Right atrium auricular region (tissue), 2 donors: ENCODE results near the gene TIGD1. TPM values are rescaled to one million over a fixed set of nuclear protein-coding genes. Genes with fewer than 3 reads are reported as not detected.
"Not testable (repeated sequence)": the region's sequence is repeated elsewhere in the genome, so short reads cannot be mapped to it uniquely, and the experiment has no call there.

Source experiments
- DNase-seq: peaks from one replicate; pipeline ENCODE4 v3.0.0-alpha.2; 2019; ENCODE audit warnings: low spot score
- H3K27ac ChIP-seq, 2 donors: fragments of 200-600 bp; sonication (generic); 1 replicate in 1 of 2; 2 replicates in 1 of 2; pipeline ENCODE4 v1.5.1; 2016 to 2019
- H3K27me3 ChIP-seq, 2 donors: fragments of 200-600 bp; sonication (generic); one replicate each; pipeline versions ENCODE4 v1.5.1 to v1.6.0; 2017 to 2019
- H3K36me3 ChIP-seq: fragments of 200-600 bp; sonication (generic); one replicate; pipeline ENCODE4 v1.5.1; 2016
- H3K4me1 ChIP-seq, 2 donors: fragments of 200-600 bp; sonication (generic); one replicate each; pipeline versions ENCODE4 v1.5.1 to v1.6.0; 2017 to 2019
- H3K4me3 ChIP-seq, 2 donors: fragments of 200-600 bp; sonication (generic); 1 replicate in 1 of 2; 2 replicates in 1 of 2; pipeline ENCODE4 v1.5.1; 2017 to 2019; ENCODE audit warnings: mild to moderate bottlenecking in 1 of 2, moderate library complexity in 1 of 2
- H3K9me3 ChIP-seq, 2 donors: fragments of 200-600 bp; sonication (generic); one replicate each; pipeline ENCODE4 v1.5.1; 2019
- total RNA-seq, 2 donors: library from RNA; depleted of rRNA; stranded (reverse); fragments of >200 nt; gene quantifications; one replicate each; pipeline ENCODE4 v1.1.0, GENCODE V29; 2016
- TF ChIP-seq, protein P1 (sequence below), 2 donors: fragments of 200-600 bp; sonication (generic); IDR thresholded peaks; one replicate each; pipeline ENCODE4 v1.5.1; 2019; ENCODE audit warnings: antibody characterized with exemption in 2 of 2

TIGD1 gene
- total RNA-seq, 2 donors from 2014 or later = 1.7 to 2.0 TPM

DNA sequence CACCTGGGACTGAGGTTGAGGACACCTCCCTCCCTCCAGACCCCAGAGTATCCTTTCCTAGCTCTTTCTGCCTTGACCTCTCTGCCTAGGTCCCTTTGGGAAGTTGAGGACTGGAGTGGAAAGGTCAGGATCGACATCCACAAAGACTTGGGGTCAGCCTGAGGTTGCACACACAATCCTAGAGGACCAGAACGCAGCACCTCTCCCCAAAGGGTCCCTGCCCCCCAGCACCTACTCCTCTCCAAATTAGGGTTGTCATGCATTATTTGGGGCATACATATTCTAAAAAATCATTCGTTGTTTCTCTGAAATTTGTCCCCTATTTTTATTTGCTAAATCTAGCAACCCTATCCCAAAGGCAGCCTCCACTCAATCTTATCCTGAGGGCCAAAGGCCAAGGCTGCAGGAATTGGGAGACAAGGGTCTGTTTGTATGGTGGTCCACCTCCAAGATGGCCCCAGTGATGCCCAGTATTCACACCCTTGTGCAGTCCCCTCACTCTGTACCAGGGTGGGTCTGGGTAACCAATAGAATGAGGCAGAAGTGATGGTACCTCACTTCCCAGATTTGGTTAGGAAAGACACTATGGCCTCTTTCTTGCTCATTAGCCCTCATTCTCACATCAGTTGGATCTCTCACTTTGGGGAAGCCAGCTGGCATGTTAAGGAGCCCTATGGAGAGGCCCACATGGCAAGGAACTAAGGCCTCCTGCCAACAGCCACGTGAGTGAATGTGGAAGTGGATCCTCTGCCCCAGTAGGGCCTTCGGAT is 14.4 kb downstream of the TIGD1 start:
- TF ChIP-seq, protein P1, sequence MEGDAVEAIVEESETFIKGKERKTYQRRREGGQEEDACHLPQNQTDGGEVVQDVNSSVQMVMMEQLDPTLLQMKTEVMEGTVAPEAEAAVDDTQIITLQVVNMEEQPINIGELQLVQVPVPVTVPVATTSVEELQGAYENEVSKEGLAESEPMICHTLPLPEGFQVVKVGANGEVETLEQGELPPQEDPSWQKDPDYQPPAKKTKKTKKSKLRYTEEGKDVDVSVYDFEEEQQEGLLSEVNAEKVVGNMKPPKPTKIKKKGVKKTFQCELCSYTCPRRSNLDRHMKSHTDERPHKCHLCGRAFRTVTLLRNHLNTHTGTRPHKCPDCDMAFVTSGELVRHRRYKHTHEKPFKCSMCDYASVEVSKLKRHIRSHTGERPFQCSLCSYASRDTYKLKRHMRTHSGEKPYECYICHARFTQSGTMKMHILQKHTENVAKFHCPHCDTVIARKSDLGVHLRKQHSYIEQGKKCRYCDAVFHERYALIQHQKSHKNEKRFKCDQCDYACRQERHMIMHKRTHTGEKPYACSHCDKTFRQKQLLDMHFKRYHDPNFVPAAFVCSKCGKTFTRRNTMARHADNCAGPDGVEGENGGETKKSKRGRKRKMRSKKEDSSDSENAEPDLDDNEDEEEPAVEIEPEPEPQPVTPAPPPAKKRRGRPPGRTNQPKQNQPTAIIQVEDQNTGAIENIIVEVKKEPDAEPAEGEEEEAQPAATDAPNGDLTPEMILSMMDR (IDR thresholded peaks at IDR 0.05) = no peak
- H3K27ac ChIP-seq = no peak overlapping the region
- H3K27me3 ChIP-seq = no peaks in the 10 kb centered on the region
- H3K4me3 ChIP-seq = no peak overlapping the region
- no peaks in the 10 kb centered on the region for H3K36me3 ChIP-seq
- H3K4me1 ChIP-seq = peaks cover 0 to 4% of the 10 kb centered on the region in 2 donors
- H3K9me3 ChIP-seq = peaks cover 0 to 12% of the 10 kb centered on the region in 2 donors
- DNase-seq = no peak

DNA sequence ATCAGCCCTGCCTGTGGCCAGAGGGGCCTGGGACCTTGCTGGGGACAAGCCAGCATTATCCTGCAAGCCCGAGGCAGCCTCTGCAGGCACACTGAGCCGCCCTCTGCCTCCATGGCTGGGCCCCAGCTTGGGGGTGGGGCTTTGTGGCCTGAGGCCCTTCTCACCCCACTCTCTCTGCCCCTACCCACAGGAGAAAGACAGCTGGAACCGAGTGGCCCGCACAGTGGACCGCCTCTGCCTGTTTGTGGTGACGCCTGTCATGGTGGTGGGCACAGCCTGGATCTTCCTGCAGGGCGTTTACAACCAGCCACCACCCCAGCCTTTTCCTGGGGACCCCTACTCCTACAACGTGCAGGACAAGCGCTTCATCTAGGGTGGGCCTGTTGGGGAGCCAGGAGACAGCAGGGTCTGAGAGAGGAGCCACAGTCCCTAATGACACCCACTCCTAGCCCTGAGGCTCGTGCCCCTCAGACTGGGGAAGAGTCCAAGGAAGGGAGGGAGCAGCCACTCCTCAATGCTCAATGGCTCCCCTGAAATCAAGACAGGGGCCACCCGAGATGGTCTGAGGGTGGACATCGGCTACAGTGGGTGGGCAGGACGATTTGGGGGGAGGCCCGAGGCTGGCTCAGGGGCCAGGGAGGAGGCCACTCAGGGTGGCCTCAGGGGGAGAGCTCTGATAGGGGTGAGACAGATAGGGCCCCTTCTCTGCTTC is 15.3 kb downstream of the TIGD1 start:
- peaks cover 0 to 12% of the 10 kb centered on the region in 2 donors for H3K9me3 ChIP-seq
- no peaks in the 10 kb centered on the region for H3K27me3 ChIP-seq
- no peak overlapping the region for H3K4me3 ChIP-seq
- H3K27ac ChIP-seq = no peak overlapping the region
- H3K36me3 ChIP-seq = no peaks in the 10 kb centered on the region
- peaks cover 0 to 4% of the 10 kb centered on the region in 2 donors for H3K4me1 ChIP-seq
- DNase-seq = no peak
- TF ChIP-seq, protein P1 (IDR thresholded peaks at IDR 0.05) = no peak

- Histone ChIP-seq H3K27ac (no peak overlapping the region), H3K4me3 (no peak overlapping the region), H3K4me1 (peaks cover 0 to 4% of the 10 kb centered on the region in 2 donors), H3K9me3 (peaks cover 0 to 12% of the 10 kb centered on the region in 2 donors), H3K36me3 (no peaks in the 10 kb centered on the region), H3K27me3 (no peaks in the 10 kb centered on the region)
- TF ChIP-seq, protein P1 (IDR thresholded peaks at IDR 0.05) = no peak
- no peak for DNase-seq
Measured at GRCh38 chr2:232533944-232534710, 16.2 kb downstream of the TIGD1 start.

DNA sequence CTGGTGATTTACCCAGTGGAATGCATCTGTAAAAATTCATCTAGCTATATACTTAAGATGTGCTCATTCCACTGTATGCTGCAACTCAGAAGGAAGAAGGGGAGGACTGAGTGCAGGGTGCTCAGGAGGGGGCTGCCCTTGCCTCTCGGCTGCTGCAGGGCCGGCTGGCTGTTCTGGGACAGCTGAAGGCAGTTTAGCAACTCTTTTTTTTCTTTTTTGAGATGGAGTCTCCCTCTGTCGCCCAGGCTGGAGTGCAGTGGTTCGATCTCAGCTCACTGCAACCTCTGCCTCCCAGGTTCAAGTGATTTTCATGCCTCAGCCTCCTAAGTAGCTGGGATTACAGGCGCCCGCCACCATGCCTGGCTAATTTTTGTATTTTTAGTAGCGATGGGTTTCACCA is 17.5 kb downstream of the TIGD1 start:
- H3K36me3 ChIP-seq, H3K4me3 ChIP-seq, H3K4me1 ChIP-seq, H3K27me3 ChIP-seq, DNase-seq, H3K27ac ChIP-seq: not testable (repeated sequence)
- H3K9me3 ChIP-seq = peaks cover 0 to 12% of the 10 kb centered on the region in 2 donors

- Histone ChIP-seq H3K36me3 (no peaks in the 10 kb centered on the region), H3K4me3 (no peak overlapping the region), H3K27ac (no peak overlapping the region), H3K4me1 (no peaks in the 10 kb centered on the region), H3K9me3 (peaks cover 0 to 12% of the 10 kb centered on the region in 2 donors), H3K27me3 (no peaks in the 10 kb centered on the region)
- TF ChIP-seq, protein P1 (IDR thresholded peaks at IDR 0.05) = no peak
- DNase-seq = no peak
Measured at GRCh38 chr2:232532419-232532818, 17.9 kb downstream of the TIGD1 start.
